OCI-LY1 (cell line): ENCODE data around the gene FILIP1L.

Experiments
- EZH2 ChIP-seq: fragments of 200-600 bp; sonication (generic), shearing (Covaris generic); IDR thresholded peaks from 2 replicates; pipeline ENCODE4 v1.8.0; 2017; ENCODE audit warnings: borderline replicate concordance, mixed run types, mild to moderate bottlenecking, antibody characterized with exemption, low read length, moderate library complexity, mixed read lengths
- TF ChIP-seq, protein P1 (sequence below): fragments of 200-600 bp; sonication (generic), shearing (Covaris generic); IDR thresholded peaks from 2 replicates; pipeline ENCODE4 v1.5.1; 2017; ENCODE audit warnings: mild to moderate bottlenecking, antibody characterized with exemption, low read length, moderate library complexity, mixed read lengths

- TF ChIP-seq, protein P1, sequence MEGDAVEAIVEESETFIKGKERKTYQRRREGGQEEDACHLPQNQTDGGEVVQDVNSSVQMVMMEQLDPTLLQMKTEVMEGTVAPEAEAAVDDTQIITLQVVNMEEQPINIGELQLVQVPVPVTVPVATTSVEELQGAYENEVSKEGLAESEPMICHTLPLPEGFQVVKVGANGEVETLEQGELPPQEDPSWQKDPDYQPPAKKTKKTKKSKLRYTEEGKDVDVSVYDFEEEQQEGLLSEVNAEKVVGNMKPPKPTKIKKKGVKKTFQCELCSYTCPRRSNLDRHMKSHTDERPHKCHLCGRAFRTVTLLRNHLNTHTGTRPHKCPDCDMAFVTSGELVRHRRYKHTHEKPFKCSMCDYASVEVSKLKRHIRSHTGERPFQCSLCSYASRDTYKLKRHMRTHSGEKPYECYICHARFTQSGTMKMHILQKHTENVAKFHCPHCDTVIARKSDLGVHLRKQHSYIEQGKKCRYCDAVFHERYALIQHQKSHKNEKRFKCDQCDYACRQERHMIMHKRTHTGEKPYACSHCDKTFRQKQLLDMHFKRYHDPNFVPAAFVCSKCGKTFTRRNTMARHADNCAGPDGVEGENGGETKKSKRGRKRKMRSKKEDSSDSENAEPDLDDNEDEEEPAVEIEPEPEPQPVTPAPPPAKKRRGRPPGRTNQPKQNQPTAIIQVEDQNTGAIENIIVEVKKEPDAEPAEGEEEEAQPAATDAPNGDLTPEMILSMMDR, result no peak
- TF ChIP-seq EZH2, result no peak
Observed at GRCh38 chr3:99858469-99858868, 255.8 kb downstream of the FILIP1L start.
